BE2C (cell line): Measurements from ENCODE around the gene RAVER1. TPM values are rescaled to one million over a fixed set of nuclear protein-coding genes. Genes with fewer than 3 reads are reported as not detected.
"Not testable (repeated sequence)": the region's sequence is repeated elsewhere in the genome, so short reads cannot be mapped to it uniquely, and the experiment has no call there.

Source experiments
- DNase-seq: peaks from one replicate; pipeline ENCODE4 v3.0.0-alpha.2; 2020
- H3K27me3 ChIP-seq: fragments of 250-450 bp; sonication (Bioruptor Pico); 2 replicates; pipeline ENCODE4 v1.5.1; 2020; ENCODE audit warnings: mild to moderate bottlenecking
- H3K36me3 ChIP-seq: fragments of 250-450 bp; sonication (Bioruptor Pico); 2 replicates; pipeline ENCODE4 v1.5.1; 2020; ENCODE audit warnings: mild to moderate bottlenecking
- H3K4me1 ChIP-seq: fragments of 250-450 bp; sonication (Bioruptor Pico); 2 replicates; pipeline ENCODE4 v1.5.1; 2020
- H3K4me3 ChIP-seq: 2 replicates; pipeline ENCODE4 v1.5.1; 2011; ENCODE audit warnings: low read depth, low read length
- H3K9me3 ChIP-seq: fragments of 250-450 bp; sonication (Bioruptor Pico); 2 replicates; pipeline ENCODE4 v1.5.1; 2020
- polyA plus RNA-seq: library from polyadenylated mRNA; unstranded; fragments of >200 nt; gene quantifications from one replicate; pipeline ENCODE4 v1.2.1, GENCODE V29; 2012; ENCODE audit warnings: low read depth, missing spikeins; ENCODE audit not compliant: insufficient read length, insufficient read depth
- TF ChIP-seq, protein P1 (sequence below): IDR thresholded peaks from 2 replicates; pipeline ENCODE4 v1.5.1; 2012; ENCODE audit warnings: mild to moderate bottlenecking, low read depth, low read length

Gene RAVER1, protein sequence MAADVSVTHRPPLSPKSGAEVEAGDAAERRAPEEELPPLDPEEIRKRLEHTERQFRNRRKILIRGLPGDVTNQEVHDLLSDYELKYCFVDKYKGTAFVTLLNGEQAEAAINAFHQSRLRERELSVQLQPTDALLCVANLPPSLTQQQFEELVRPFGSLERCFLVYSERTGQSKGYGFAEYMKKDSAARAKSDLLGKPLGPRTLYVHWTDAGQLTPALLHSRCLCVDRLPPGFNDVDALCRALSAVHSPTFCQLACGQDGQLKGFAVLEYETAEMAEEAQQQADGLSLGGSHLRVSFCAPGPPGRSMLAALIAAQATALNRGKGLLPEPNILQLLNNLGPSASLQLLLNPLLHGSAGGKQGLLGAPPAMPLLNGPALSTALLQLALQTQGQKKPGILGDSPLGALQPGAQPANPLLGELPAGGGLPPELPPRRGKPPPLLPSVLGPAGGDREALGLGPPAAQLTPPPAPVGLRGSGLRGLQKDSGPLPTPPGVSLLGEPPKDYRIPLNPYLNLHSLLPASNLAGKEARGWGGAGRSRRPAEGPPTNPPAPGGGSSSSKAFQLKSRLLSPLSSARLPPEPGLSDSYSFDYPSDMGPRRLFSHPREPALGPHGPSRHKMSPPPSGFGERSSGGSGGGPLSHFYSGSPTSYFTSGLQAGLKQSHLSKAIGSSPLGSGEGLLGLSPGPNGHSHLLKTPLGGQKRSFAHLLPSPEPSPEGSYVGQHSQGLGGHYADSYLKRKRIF
- 124 TPM for polyA plus RNA-seq

DNA sequence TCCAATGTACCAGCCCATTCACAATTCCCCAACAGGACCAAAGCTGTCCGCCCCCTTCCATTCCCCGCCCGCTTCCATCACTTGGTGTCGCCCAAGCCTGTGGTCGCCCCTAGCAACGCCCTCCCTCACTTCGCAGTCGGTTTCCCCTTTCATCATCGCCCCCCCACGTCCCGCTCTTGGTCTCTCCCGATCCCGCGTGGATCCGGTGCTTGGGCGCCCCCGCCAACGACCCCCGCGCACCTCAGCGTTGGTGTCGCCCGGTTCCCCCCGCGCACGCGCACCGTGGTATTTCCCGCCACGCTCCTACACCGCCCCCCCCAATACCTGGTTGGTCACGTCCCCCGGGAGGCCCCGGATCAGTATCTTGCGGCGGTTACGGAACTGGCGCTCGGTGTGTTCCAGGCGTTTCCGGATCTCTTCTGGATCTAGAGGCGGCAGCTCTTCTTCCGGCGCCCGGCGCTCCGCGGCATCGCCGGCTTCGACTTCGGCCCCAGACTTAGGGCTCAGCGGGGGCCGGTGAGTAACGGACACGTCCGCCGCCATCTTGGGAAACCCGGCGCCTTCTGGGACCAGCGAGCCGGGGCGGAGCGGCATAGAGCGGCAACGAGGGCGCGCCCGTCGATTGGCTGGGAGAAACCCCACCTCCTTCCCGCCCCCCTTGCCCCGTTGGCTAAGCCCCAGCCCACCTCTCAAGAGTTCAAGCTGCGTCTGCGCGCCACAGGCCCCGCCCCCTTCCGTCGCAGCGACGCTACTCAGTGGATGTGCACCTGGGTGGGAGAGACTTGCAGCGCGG is at the start of gene RAVER1:
TSS of gene RAVER1 (minus strand) at position 565 of the 793 bp plus-strand sequence. CDS start at position 543, 22 bp downstream.
- DNase-seq, result peak; percentile 99
- Histone ChIP-seq H3K4me1 (no peaks in the 10 kb centered on the region), H3K36me3 (peaks cover 36% of the 10 kb centered on the region), H3K27me3 (no peaks in the 10 kb centered on the region), H3K4me3 (peak within 1 kb of the TSS; percentile 71), H3K9me3 (no peaks in the 10 kb centered on the region)
- TF ChIP-seq, protein P1, sequence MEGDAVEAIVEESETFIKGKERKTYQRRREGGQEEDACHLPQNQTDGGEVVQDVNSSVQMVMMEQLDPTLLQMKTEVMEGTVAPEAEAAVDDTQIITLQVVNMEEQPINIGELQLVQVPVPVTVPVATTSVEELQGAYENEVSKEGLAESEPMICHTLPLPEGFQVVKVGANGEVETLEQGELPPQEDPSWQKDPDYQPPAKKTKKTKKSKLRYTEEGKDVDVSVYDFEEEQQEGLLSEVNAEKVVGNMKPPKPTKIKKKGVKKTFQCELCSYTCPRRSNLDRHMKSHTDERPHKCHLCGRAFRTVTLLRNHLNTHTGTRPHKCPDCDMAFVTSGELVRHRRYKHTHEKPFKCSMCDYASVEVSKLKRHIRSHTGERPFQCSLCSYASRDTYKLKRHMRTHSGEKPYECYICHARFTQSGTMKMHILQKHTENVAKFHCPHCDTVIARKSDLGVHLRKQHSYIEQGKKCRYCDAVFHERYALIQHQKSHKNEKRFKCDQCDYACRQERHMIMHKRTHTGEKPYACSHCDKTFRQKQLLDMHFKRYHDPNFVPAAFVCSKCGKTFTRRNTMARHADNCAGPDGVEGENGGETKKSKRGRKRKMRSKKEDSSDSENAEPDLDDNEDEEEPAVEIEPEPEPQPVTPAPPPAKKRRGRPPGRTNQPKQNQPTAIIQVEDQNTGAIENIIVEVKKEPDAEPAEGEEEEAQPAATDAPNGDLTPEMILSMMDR, result no peak

DNA sequence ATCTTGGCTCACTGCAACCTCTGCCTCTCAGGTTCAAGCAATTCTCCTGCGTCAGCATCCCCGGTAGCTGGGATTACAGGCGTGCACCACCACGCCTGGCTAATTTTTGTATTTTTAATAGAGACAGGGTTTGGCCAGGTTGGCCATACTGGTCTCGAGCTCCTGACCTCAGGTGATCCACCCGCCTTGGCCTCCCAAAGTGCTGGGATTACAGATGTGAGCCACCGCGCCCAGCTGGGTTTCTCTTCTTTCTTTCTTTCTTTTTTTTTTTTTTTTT is 49.8 kb upstream of the RAVER1 start:
- not testable (repeated sequence) for H3K4me1 ChIP-seq, H3K9me3 ChIP-seq, H3K36me3 ChIP-seq, H3K27me3 ChIP-seq, DNase-seq, H3K4me3 ChIP-seq

DNA sequence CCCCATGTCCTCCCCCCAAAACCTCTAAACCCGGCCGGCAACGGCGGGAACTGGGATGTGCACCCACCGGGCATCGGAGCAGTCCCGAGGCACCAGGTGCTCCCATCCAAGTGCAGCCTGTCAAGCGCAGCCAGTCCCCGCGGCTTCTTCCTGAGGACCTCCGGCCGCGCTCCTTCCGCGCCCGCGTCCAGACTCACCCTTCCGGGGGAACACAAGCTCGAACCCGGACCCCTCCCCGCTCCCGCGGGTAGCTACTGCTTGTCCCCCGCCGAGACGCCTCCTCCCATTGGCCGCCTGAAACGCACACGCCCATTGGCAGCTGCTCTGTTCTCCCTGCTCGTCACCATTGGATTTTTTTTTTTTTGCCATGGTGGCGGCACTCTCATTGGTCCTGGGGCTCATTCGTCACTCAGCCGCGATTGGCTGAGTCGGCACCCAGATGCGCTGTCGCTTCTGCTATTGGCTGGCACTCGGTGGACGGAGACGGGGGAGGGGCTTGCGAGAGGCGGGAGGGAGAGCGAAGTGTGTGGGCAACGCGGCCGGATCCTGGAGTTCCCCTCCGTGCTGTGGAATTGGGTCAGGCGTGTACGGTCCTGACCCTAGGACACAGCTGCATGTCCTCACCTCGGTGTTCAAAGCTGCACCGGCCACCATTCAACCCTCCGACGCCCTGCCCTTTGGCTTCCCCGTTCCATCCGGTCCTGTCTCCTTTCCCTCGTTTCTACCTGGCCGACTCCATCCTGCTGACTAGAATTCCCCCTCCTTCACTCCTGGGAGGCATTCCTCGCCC is 47.2 kb upstream of the RAVER1 start, which contains the start of gene TYK2:
TSS of gene TYK2 (minus strand) at position 260 of the 790 bp plus-strand sequence. CDS start 2,166 bp downstream, outside the sequence.
- Histone ChIP-seq H3K27me3 (no peaks in the 10 kb centered on the region), H3K4me3 (peak within 1 kb of the TSS; percentile 98), H3K4me1 (peaks cover 3% of the 10 kb centered on the region; the same call in 1 of the 2 replicates), H3K9me3 (no peaks in the 10 kb centered on the region), H3K36me3 (peaks cover 13% of the 10 kb centered on the region)
- peak; percentile 97 for DNase-seq
- TF ChIP-seq, protein P1, result no peak

DNA sequence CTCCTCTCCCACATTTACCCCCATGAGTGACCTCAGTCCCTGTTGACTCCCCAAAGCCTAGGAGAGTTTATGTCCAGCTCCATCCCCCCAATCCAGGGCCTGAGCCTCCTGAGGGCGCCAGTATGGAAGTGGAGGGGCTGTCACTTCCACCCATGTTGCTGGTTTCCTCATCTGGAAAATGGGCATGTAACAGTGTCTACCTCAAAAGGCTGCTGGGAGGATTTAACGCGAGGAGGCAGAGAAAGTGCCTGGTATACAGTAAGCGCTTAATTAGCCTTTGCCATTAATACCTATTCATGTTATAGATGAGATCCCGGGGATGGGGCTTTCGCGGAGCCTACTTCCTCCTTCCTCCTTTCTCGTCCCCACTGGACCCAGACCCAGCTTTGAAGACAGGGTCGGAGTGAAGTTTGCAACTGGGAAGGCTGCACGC is 46.6 kb upstream of the RAVER1 start:
- peak overlapping the region; percentile 98 for H3K4me3 ChIP-seq
- no peaks in the 10 kb centered on the region for H3K27me3 ChIP-seq
- DNase-seq, result no peak
- H3K4me1 ChIP-seq, result peaks cover 3% of the 10 kb centered on the region; the same call in 1 of the 2 replicates
- H3K9me3 ChIP-seq, result no peaks in the 10 kb centered on the region
- H3K36me3 ChIP-seq, result peaks cover 13% of the 10 kb centered on the region
- TF ChIP-seq, protein P1, result no peak

DNA sequence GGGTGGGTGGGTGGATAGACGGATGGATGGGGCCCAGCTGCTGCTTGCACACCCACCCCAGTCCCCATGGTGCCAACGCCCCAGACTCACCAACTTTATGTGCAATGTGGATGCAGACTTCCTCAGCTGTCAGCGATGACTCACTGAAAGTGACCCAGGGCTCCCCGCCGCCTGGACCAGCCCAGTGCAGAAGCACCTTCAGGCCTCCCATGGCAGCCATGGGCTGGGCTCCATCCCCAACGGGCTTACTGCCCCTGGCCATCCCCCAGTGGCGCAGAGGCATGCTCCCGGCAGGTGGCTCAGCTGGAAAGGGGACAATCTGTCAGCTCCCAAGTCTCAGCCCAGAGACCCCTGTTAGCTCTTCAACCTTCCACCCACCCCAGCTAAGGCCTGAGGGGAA is 44.8 kb upstream of the RAVER1 start:
- TF ChIP-seq, protein P1, result no peak
- Histone ChIP-seq H3K9me3 (no peaks in the 10 kb centered on the region), H3K36me3 (peaks cover 13% of the 10 kb centered on the region), H3K4me3 (no peak overlapping the region), H3K4me1 (peaks cover 3% of the 10 kb centered on the region; the same call in 1 of the 2 replicates), H3K27me3 (no peaks in the 10 kb centered on the region)
- no peak for DNase-seq

DNA sequence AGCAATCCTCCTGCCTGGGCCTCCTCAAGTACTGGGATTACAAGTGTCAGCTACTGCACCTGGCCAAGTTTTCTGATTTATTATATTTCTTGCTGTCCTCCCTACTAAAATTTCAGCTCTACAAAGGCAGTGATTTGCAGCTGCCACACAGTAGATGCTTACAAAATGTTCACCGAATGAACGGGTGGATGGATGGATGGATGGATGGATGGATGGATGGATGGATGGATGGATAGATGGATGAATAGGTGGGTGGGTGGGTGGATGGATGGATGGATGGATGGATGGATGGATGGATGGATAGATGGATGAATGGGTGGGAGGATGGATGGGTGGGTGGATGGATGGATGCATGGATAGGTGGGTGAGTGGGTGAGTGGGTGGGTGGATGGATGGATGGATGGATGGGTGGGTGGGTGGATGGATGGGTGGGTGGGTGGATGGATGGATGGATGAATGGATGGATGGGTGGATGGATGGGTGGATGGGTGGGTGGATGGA is 43.9 kb upstream of the RAVER1 start:
- not testable (repeated sequence) for H3K27me3 ChIP-seq, H3K4me1 ChIP-seq, H3K9me3 ChIP-seq, H3K4me3 ChIP-seq, DNase-seq
- H3K36me3 ChIP-seq, result peaks cover 13% of the 10 kb centered on the region
